IPS DF 4.7 (cell line): ENCODE data around the gene GALNT18.

Experiments
- DNase-seq: peaks from one replicate; pipeline ENCODE4 v3.0.0-alpha.2; 2013; ENCODE audit warnings: low spot score; ENCODE audit errors: extremely low read depth

The GALNT18 gene

GRCh38 chr11:11624926-11625325 is 3.1 kb upstream of the GALNT18 start:
- no peak for DNase-seq

- no peak for DNase-seq
These were observed 2.4 kb upstream of the GALNT18 start for GRCh38 chr11:11624204-11624603.

GRCh38 chr11:11622772-11623171 is 967 bp upstream of the GALNT18 start:
- DNase-seq = no peak

- no peak for DNase-seq
These were observed 518 bp upstream of the GALNT18 start for GRCh38 chr11:11622340-11622706.

- no peak for DNase-seq
These were observed 758 bp downstream of the GALNT18 start for GRCh38 chr11:11620921-11621572.

GRCh38 chr11:11620173-11620920 is 1.5 kb downstream of the GALNT18 start:
- no peak for DNase-seq

GRCh38 chr11:11618973-11619435 is 2.8 kb downstream of the GALNT18 start:
- no peak for DNase-seq

- no peak for DNase-seq
These were observed 6.7 kb downstream of the GALNT18 start for GRCh38 chr11:11615086-11615485.

- DNase-seq = no peak
These were observed 9.4 kb downstream of the GALNT18 start for GRCh38 chr11:11612439-11612838.

- no peak for DNase-seq
These were observed 10.4 kb downstream of the GALNT18 start for GRCh38 chr11:11611381-11611780.

- DNase-seq = no peak
These were observed 13.0 kb downstream of the GALNT18 start for GRCh38 chr11:11608783-11609232.

GRCh38 chr11:11607772-11608171 is 14.0 kb downstream of the GALNT18 start:
- no peak for DNase-seq

GRCh38 chr11:11605821-11606450 is 15.9 kb downstream of the GALNT18 start:
- DNase-seq = no peak

- no peak for DNase-seq
These were observed 16.6 kb downstream of the GALNT18 start for GRCh38 chr11:11605181-11605580.

- DNase-seq = no peak
These were observed 17.3 kb downstream of the GALNT18 start for GRCh38 chr11:11604370-11604990.

GRCh38 chr11:11602011-11602410 is 19.8 kb downstream of the GALNT18 start:
- DNase-seq = no peak

GRCh38 chr11:11600288-11600687 is 21.5 kb downstream of the GALNT18 start:
- no peak for DNase-seq

- no peak for DNase-seq
These were observed 23.6 kb downstream of the GALNT18 start for GRCh38 chr11:11598243-11598642.

- DNase-seq = no peak
These were observed 27.6 kb downstream of the GALNT18 start for GRCh38 chr11:11594162-11594561.

- no peak for DNase-seq
These were observed 29.6 kb downstream of the GALNT18 start for GRCh38 chr11:11592146-11592684.

GRCh38 chr11:11589437-11589836 is 32.4 kb downstream of the GALNT18 start:
- no peak for DNase-seq

GRCh38 chr11:11588891-11589290 is 32.9 kb downstream of the GALNT18 start:
- DNase-seq = no peak
